ENCODE results near the gene ZNRD2.
"Not testable (repeated sequence)": the region's sequence is repeated elsewhere in the genome, so short reads cannot be mapped to it uniquely, and the experiment has no call there.

Gene ZNRD2

DNA sequence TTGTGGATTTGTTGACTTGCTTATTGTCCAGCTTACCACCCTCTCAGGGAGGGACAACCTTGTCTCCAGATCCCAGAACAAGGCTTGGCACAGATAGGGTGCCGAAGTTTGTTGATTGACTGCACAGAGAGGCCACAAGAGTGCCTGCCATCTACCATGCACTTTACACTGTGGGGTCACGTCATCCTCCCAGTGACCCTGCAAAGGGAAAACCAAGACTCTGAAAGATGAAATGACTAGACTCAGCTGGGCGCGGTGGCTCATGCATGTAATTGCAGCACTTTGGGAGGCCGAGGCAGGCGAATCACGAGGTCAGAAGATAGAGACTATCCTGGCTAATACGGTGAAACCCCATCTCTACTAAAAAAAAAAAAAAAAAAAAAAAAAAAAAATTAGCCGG lies 7.5 kb upstream of the ZNRD2 start:
- no peak for DNase-seq (ENCODE audit: low read depth)
- TF ChIP-seq, protein P1, sequence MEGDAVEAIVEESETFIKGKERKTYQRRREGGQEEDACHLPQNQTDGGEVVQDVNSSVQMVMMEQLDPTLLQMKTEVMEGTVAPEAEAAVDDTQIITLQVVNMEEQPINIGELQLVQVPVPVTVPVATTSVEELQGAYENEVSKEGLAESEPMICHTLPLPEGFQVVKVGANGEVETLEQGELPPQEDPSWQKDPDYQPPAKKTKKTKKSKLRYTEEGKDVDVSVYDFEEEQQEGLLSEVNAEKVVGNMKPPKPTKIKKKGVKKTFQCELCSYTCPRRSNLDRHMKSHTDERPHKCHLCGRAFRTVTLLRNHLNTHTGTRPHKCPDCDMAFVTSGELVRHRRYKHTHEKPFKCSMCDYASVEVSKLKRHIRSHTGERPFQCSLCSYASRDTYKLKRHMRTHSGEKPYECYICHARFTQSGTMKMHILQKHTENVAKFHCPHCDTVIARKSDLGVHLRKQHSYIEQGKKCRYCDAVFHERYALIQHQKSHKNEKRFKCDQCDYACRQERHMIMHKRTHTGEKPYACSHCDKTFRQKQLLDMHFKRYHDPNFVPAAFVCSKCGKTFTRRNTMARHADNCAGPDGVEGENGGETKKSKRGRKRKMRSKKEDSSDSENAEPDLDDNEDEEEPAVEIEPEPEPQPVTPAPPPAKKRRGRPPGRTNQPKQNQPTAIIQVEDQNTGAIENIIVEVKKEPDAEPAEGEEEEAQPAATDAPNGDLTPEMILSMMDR (conservative IDR thresholded peaks at IDR 0.05; ENCODE audit: control insufficient read depth, insufficient read depth, low read depth, low read length) = no peak
- no peak overlapping the region for H3K4me3 ChIP-seq (ENCODE audit: control insufficient read depth, low read depth, low read length)

DNA sequence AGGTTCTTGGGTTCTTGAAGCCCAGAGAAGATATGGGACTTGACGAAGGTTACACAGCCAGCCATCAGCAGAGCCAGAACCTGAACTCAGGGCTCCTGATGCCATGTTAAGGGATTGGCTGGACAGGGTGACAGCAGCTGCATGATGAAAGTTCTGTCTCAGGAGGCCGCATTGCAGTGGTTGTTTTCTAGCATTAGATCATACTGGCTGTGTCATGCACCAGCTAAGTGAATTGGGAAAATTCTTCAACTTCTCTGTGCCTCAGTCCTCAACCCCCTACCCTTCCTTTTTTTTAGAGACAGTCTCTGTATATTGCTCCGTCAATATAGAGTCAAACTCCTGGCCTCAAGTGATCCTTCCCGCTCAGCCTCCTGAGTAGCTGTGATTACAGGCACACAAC lies 6.7 kb upstream of the ZNRD2 start:
- TF ChIP-seq, protein P1 (conservative IDR thresholded peaks at IDR 0.05; ENCODE audit: control insufficient read depth, insufficient read depth, low read depth, low read length) = no peak
- no peak overlapping the region for H3K4me3 ChIP-seq (ENCODE audit: control insufficient read depth, low read depth, low read length)
- DNase-seq (ENCODE audit: low read depth) = peak; percentile 29

DNA sequence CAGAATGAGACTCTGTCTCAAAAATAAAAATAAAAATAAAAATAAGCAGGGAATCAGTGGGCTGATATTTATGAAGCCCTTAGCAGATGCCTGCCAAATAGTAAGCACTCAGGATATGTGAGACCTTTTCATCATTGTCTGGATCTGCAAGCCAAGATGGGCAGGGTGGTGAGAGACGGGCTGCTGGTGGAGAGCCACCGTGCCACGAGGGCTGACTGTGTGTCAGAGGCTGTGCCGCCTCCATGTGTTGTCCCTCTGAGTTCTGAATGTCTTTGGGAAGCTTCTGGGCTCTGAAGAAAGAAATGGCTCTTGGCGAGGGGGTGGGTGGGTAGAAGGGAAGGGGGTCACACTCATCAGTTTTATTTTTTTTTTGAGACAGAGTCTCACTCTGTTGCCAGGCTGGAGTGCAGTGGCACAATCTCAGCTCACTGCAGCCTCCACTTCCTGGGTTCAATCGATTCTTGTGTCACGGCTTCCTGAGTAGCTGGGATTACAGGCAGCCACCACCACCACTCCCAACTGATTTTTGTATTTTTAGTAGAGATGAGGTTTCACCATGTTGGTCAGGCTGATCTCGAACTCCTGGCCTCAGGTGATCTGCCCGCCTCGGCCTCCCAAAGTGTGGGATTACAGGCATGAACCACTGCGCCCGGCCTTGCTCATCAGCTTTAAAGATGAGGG lies 5.3 kb upstream of the ZNRD2 start:
- H3K4me3 ChIP-seq (ENCODE audit: control insufficient read depth, low read depth, low read length); DNase-seq (ENCODE audit: low read depth): not testable (repeated sequence)

DNA sequence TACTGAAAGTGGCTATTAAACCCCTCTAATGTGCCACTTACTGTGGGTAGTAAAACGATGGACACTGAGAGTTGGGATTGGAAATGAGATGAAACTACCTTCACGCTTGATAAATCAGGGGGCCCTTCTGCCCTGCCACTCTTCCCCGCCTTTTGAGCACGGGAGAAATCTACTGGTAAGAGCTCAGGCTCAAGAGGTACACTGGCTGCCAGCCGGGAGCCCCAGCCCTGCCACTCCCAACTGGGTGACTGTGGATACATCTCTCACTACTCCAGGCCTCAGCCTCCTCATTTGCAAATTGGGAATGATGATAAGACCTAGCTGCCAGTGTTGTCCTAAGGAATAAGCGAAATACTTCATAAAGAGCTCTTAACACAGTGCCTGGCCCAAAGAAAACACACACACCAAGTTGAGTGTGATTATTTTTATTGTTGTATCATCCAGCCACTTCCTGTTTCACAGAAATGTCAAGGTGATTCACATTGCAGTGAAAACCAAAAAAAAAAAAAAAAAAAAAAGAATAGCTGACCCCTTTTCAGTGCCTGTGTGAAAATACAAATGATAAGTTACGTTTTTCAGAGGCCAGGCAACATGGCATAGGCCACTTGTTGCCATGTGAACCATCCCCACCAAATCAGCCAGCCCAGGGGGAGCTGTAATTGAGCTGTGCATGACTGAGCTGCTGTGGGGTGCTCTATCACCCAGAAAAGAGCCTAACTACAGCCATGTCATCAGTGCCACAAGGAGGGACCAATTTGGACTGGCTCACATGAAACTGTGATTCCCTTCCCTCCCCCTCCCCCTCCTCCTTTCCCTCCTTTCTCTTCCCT lies 4.4 kb upstream of the ZNRD2 start:
- TF ChIP-seq, protein P1 (conservative IDR thresholded peaks at IDR 0.05; ENCODE audit: control insufficient read depth, insufficient read depth, low read depth, low read length) = no peak
- H3K4me3 ChIP-seq (ENCODE audit: control insufficient read depth, low read depth, low read length) = no peak overlapping the region
- no peak for DNase-seq (ENCODE audit: low read depth)

DNA sequence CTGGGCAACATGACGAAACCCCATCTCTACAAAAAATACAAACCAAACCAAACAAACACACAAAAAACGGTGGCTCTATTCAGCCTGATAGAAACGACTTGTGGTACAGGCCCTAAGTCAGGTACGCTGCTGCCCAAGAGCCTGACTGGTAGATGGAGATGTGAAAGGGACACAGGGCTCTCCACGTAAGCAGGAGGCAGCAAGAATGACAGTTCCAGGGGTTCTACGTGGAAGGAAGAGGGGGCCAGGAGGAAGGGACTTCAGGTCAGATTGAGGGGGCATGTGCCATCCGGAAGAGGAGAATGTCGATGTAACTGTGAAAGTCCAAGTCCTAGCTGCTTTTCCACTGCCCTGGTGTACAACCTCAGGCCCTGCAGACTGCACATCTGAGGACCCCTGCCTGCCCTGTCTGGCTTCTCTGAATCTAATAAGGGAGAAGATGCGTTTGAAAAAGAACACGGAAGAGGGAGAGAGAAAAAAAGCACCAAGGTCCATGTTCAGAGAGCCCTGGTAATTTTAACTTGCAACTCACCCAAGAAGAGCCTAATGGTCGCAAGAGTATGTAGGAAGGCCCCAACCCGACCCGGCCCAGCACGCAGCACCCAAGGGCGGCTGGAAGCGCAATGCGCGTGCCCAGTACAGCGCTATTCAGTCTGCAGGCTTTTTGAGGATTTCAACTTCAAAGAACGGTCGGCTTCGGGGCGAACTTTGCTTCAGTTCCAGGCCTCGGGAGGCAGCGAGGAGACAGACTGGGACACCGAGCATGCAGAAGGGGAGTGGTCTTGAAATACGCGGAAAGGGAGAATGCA lies 909 bp upstream of the ZNRD2 start:
- peak overlapping the region; percentile 87 for H3K4me3 ChIP-seq (ENCODE audit: control insufficient read depth, low read depth, low read length)
- DNase-seq (ENCODE audit: low read depth) = no peak
- TF ChIP-seq, protein P1 (conservative IDR thresholded peaks at IDR 0.05; ENCODE audit: control insufficient read depth, insufficient read depth, low read depth, low read length) = no peak

DNA sequence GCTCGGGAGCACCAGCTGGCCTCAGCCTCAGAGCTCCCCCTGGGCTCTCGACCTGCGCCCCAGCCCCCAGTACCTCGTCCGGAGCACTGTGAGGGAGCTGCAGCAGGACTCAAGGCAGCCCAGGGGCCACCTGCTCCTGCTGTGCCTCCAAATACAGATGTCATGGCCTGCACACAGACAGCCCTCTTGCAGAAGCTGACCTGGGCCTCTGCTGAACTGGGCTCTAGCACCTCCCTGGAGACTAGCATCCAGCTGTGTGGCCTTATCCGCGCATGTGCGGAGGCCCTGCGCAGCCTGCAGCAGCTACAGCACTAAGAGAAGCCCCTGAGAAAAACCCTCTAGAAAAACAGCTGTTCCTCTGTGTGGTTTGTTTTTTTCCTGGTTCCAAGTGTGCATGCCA lies 1.1 kb downstream of the ZNRD2 start:
- H3K4me3 ChIP-seq (ENCODE audit: control insufficient read depth, low read depth, low read length) = peak overlapping the region; percentile 87
- no peak for DNase-seq (ENCODE audit: low read depth)
- TF ChIP-seq, protein P1 (conservative IDR thresholded peaks at IDR 0.05; ENCODE audit: control insufficient read depth, insufficient read depth, low read depth, low read length) = no peak

DNA sequence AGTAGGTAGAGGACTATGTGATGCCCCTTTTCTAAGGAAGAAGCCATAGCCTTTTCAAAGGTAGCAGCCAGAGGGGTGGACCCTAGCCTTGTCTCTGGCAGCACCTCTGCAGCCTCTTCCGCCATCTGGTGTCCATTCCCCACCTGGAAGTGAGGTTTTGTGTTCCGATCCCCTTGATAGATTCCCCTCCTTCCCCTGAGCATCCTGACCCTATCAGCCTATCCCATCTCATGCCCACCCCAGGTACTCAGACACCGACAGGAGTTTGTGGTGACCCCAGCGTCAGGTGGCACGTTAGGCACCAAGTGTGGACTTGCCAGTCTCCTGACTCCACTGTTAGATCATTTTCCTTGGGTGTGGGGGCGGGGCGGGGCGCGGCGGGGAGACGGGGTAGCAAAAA lies 1.7 kb downstream of the ZNRD2 start:
- TF ChIP-seq, protein P1 (conservative IDR thresholded peaks at IDR 0.05; ENCODE audit: control insufficient read depth, insufficient read depth, low read depth, low read length) = peak; percentile 40
- peak; percentile 58 for DNase-seq (ENCODE audit: low read depth)
- H3K4me3 ChIP-seq (ENCODE audit: control insufficient read depth, low read depth, low read length) = peak overlapping the region; percentile 87

Measured in fibroblast of mammary gland (primary cell).